ENCODE measurements around the gene LTBR. TPM values are rescaled to one million over a fixed set of nuclear protein-coding genes. Genes with fewer than 3 reads are reported as not detected.

Gene LTBR
- total RNA-seq, 1 experiment from 2014 or later = 4.8 TPM

DNA sequence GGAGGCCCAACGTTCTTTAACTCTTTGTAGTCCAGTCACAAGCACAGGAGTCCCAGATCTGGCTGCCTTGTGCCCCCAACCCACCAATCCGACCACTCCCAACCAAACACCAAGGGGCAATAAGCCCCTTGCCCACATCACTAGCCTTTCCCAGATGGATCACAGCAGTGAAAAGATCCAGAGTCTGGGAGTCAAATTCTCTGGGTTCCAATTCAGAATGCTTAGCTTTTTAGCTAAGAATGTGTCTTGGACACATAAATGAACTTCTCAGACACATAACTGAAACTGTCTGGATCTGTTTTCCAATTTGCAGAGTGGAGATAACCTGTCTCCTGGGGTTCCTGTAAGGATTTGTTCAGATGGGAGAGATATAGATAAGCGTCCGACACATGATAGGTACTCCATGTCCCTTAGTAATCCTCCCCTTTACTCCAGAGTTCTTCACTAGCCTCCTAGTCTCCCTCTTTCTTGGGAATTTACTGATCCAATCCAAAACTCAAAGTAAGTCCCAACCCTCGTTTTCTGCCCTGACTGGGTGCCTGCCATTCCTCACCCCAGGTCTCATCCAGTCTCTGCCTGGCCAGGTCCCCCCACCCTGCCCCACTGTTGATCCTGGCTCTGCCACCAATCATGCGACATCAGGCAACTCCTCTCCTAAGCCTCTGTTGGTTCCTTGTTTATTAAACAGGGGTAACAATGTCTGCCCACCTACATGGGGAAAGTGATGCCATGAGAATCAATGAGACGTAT lies 41.6 kb upstream of the LTBR start:
- no CpG with 5 or more reads among the region's 7 CpGs for WGBS (ENCODE audit: extremely low coverage, insufficient read length, low lambda C conversion rate)
- Histone ChIP-seq H2BK20ac (ENCODE audit: low read depth, low read length, poor library complexity, severe bottlenecking) (no peak overlapping the region), H2AFZ (ENCODE audit: low read length) (no peak overlapping the region), H3K9ac (ENCODE audit: extremely low read depth, insufficient read length, low read length) (no peak overlapping the region), H3K9me3 (ENCODE audit: control insufficient read depth, low read depth, low read length) (no peaks in the 10 kb centered on the region), H3K18ac (ENCODE audit: insufficient read length, low read depth, low read length) (no peak overlapping the region), H4K5ac (ENCODE audit: insufficient read length, low read depth, low read length) (no peak overlapping the region), H3K4me1 (ENCODE audit: insufficient read depth, low read length) (peaks cover 23% of the 10 kb centered on the region; the same call in 1 of the 2 replicates), H3K4ac (ENCODE audit: low read depth, low read length) (no peak overlapping the region), H3K4me2 (ENCODE audit: insufficient read depth, insufficient read length, low read length) (peak overlapping the region; percentile 97), H4K8ac (replicated peaks; ENCODE audit: insufficient read length, low read depth, low read length) (no peak overlapping the region), H4K20me1 (ENCODE audit: control insufficient read depth, insufficient read depth, insufficient read length) (no peaks in the 10 kb centered on the region), H2BK15ac (ENCODE audit: low read depth, low read length) (0 out of 2 replicates have a peak overlapping the region, but pooled peaks have one; percentile 5), H4K91ac (ENCODE audit: insufficient read length, low read depth, low read length) (no peak overlapping the region), H3K79me2 (ENCODE audit: insufficient read depth, low read length) (peaks cover 29% of the 10 kb centered on the region; the same call in 1 of the 2 replicates), H3K27ac (ENCODE audit: insufficient read length, low read depth, low read length) (no peak overlapping the region), H3K27me3 (ENCODE audit: insufficient read depth, low read length) (no peaks in the 10 kb centered on the region), H2BK120ac (ENCODE audit: low read depth, low read length, poor library complexity, severe bottlenecking) (no peak overlapping the region), H2BK5ac (ENCODE audit: insufficient read length, low read length) (no peak overlapping the region), H2BK12ac (ENCODE audit: insufficient read length, low read depth, low read length) (no peak overlapping the region), H2AK5ac (ENCODE audit: insufficient read length, low read length) (no peak overlapping the region), H3K23me2 (ENCODE audit: insufficient read length, low read depth, low read length, poor library complexity, severe bottlenecking) (peaks cover 18% of the 10 kb centered on the region), H3T11ph (ENCODE audit: low read length) (no peak overlapping the region), H3K56ac (ENCODE audit: insufficient read length, low read depth, low read length) (no peak overlapping the region), H3K23ac (ENCODE audit: insufficient read length, low read depth, low read length) (no peak overlapping the region), H3K79me1 (ENCODE audit: insufficient read depth, low read depth, low read length, poor library complexity, severe bottlenecking) (no peaks in the 10 kb centered on the region), H3K14ac (ENCODE audit: insufficient read depth, low read length) (no peak overlapping the region; the same call in 1 of the 2 replicates)
- H3K9me3 Mint-ChIP-seq = no peaks in the 10 kb centered on the region
- H3K27me3 Mint-ChIP-seq (ENCODE audit: low read depth) = no peaks in the 10 kb centered on the region; the same call in 1 of the 2 replicates
- no peak for DNase-seq
- TF ChIP-seq, protein P1, sequence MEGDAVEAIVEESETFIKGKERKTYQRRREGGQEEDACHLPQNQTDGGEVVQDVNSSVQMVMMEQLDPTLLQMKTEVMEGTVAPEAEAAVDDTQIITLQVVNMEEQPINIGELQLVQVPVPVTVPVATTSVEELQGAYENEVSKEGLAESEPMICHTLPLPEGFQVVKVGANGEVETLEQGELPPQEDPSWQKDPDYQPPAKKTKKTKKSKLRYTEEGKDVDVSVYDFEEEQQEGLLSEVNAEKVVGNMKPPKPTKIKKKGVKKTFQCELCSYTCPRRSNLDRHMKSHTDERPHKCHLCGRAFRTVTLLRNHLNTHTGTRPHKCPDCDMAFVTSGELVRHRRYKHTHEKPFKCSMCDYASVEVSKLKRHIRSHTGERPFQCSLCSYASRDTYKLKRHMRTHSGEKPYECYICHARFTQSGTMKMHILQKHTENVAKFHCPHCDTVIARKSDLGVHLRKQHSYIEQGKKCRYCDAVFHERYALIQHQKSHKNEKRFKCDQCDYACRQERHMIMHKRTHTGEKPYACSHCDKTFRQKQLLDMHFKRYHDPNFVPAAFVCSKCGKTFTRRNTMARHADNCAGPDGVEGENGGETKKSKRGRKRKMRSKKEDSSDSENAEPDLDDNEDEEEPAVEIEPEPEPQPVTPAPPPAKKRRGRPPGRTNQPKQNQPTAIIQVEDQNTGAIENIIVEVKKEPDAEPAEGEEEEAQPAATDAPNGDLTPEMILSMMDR (conservative IDR thresholded peaks at IDR 0.05) = no peak
- peak overlapping the region; percentile 85 to 94 (median 88); a peak in 6 of 7 replicates for H3K27ac Mint-ChIP-seq
- peaks cover 6 to 14% (median 8%) of the 10 kb centered on the region in 3 experiments; a peak in 6 of 7 replicates for H3K36me3 Mint-ChIP-seq (ENCODE audit: insufficient read depth in 1 of 3, low read depth in 3 of 3)
- H3K4me1 Mint-ChIP-seq = peaks cover 27 to 31% of the 10 kb centered on the region in 2 experiments
- no peak overlapping the region; a peak in 1 of 5 replicates for H3K4me3 Mint-ChIP-seq

Measured in H9 (cell line).